A549 (cell line): ENCODE results near the gene INPP4B. TPM values are rescaled to one million over a fixed set of nuclear protein-coding genes. Genes with fewer than 3 reads are reported as not detected.

ENCODE experiments used
- ATAC-seq, 2 experiments: fragments of 200-7000 bp in 1 of 2; fragments of >200 bp in 1 of 2; cut with Nextera tagmentation in 1 of 2; cut with Tn5 transposase in 1 of 2; 3 replicates each; pipeline versions ENCODE4 v1.8.0 to v1.9.1; 2018 to 2020; ENCODE audit warnings: mild to moderate bottlenecking in 1 of 2, moderate library complexity in 1 of 2
- CTCF ChIA-PET: fragments of 300-600 bp; sonication (Branson Sonifier 250); formaldehyde crosslinking; extraction: SDS; loops from one replicate; lab custom pipeline; 2021; ENCODE audit warnings: antibody characterized with exemption, inconsistent platforms; lab: Yijun Ruan, JAX
- POLR2A ChIA-PET: fragments of 350-600 bp; formaldehyde crosslinking; extraction: SDS; loops from one replicate; lab custom pipeline; 2021; ENCODE audit warnings: antibody characterized with exemption, inconsistent platforms; lab: Yijun Ruan, JAX
- DNase-seq, 2 experiments: peaks; one replicate each; pipeline versions ENCODE4 v3.0.0 to v3.0.0-alpha.2; 2011 to 2016; ENCODE audit warnings: low read depth in 1 of 2, low spot score in 1 of 2
- FAIRE-seq: peaks from 2 replicates; lab custom pipeline; 2011; peaks lifted over from hg19 to GRCh38; lab: Jason Lieb, UNC
- H3K27ac ChIP-seq, 2 experiments: fragments of >200 bp; sonication (Bioruptor Twin); formaldehyde crosslinking; 3 replicates each; pipeline ENCODE4 v1.5.1; 2016 to 2017
- H3K4me1 ChIP-seq: fragments of >200 bp; sonication (Bioruptor Twin); formaldehyde crosslinking; 3 replicates; pipeline ENCODE4 v1.6.1; 2016
- H3K4me2 ChIP-seq: fragments of >200 bp; sonication (Bioruptor Twin); formaldehyde crosslinking; 3 replicates; pipeline ENCODE4 v1.6.1; 2016
- H3K4me3 ChIP-seq: fragments of >200 bp; sonication (Bioruptor Twin); formaldehyde crosslinking; 3 replicates; pipeline ENCODE4 v1.5.1; 2016
- H3K9me3 ChIP-seq: fragments of >200 bp; sonication (Bioruptor Twin); formaldehyde crosslinking; 3 replicates; pipeline ENCODE4 v1.6.1; 2016
- CBX2 ChIP-seq: fragments of 200-600 bp; sonication (generic); IDR thresholded peaks from 2 replicates; pipeline ENCODE4 v1.6.1; 2016; ENCODE audit warnings: low read depth, mild to moderate bottlenecking, borderline replicate concordance
- CBX8 ChIP-seq: fragments of 200-600 bp; sonication (generic); IDR thresholded peaks from 2 replicates; pipeline ENCODE4 v1.6.1; 2016
- CHD2 ChIP-seq: fragments of 150-350 bp; IDR thresholded peaks from 2 replicates; pipeline ENCODE4 v1.6.1; 2014; ENCODE audit warnings: low read length; ENCODE audit not compliant: partially characterized antibody
- CTCF ChIP-seq: fragments of >200 bp; sonication (Bioruptor Twin); formaldehyde crosslinking; IDR thresholded peaks from 3 replicates; pipeline ENCODE4 v1.5.1; 2016
- EHF ChIP-seq: fragments of 250-450 bp; sonication (Bioruptor Pico); IDR thresholded peaks from 2 replicates; pipeline ENCODE4 v1.5.0; 2020; ENCODE audit warnings: mild to moderate bottlenecking
- ELK1 ChIP-seq: fragments of 150-350 bp; IDR thresholded peaks from 2 replicates; pipeline ENCODE4 v1.6.1; 2014; ENCODE audit warnings: low read depth, mild to moderate bottlenecking, low read length
- EP300 ChIP-seq, 2 experiments: fragments of >200 bp; sonication (Bioruptor Twin); formaldehyde crosslinking; IDR thresholded peaks; 2 replicates in 1 of 2; 3 replicates in 1 of 2; pipeline ENCODE4 v1.6.1; 2016 to 2017
- FOSB ChIP-seq: fragments of 250-450 bp; sonication (Bioruptor Pico); IDR thresholded peaks from 2 replicates; pipeline ENCODE4 v1.5.0; 2020; ENCODE audit warnings: mild to moderate bottlenecking, moderate library complexity
- FOSL2 ChIP-seq, 2 experiments: fragments of 450-650 bp in 1 of 2; fragments of >200 bp in 1 of 2; sonication (Bioruptor Twin) in 1 of 2; formaldehyde crosslinking; IDR thresholded peaks; 2 replicates each; pipeline versions ENCODE4 v1.5.0 to v1.6.1; 2016 to 2020; ENCODE audit warnings: mild to moderate bottlenecking in 1 of 2, moderate library complexity in 1 of 2
- FOXS1 ChIP-seq: fragments of 250-450 bp; sonication (Bioruptor Pico); IDR thresholded peaks from 2 replicates; pipeline ENCODE4 v1.5.0; 2020; ENCODE audit warnings: mild to moderate bottlenecking, moderate library complexity
- HOXB13 ChIP-seq: fragments of 250-450 bp; sonication (Bioruptor Pico); IDR thresholded peaks from 2 replicates; pipeline ENCODE4 v1.5.0; 2020; ENCODE audit warnings: low read depth, mild to moderate bottlenecking, moderate library complexity
- JUN ChIP-seq, 2 experiments: fragments of >200 bp; sonication (Bioruptor Twin); formaldehyde crosslinking; IDR thresholded peaks; 2 replicates in 1 of 2; 3 replicates in 1 of 2; pipeline ENCODE4 v1.6.1; 2016 to 2017
- KDM1A ChIP-seq: fragments of 200-600 bp; sonication (generic); IDR thresholded peaks from 2 replicates; pipeline ENCODE4 v1.6.1; 2016; ENCODE audit warnings: low read depth, mild to moderate bottlenecking
- MAX ChIP-seq: IDR thresholded peaks from 2 replicates; pipeline ENCODE4 v1.6.1; 2012
- MYC ChIP-seq: IDR thresholded peaks from 2 replicates; pipeline ENCODE4 v1.6.1; 2012; ENCODE audit warnings: mild to moderate bottlenecking, inconsistent platforms, low read length, improper control_type of control experiment, borderline replicate concordance
- NFE2L2 ChIP-seq: fragments of 150-350 bp; conservative IDR thresholded peaks from 2 replicates; pipeline ENCODE4 v1.6.1; 2014; ENCODE audit warnings: low read length
- NR3C1 ChIP-seq: fragments of >200 bp; sonication (Bioruptor Twin); formaldehyde crosslinking; IDR thresholded peaks from 3 replicates; pipeline ENCODE4 v1.6.1; 2017
- PBX3 ChIP-seq: IDR thresholded peaks from 2 replicates; pipeline ENCODE4 v1.6.1; 2012
- PHF8 ChIP-seq: fragments of 200-600 bp; sonication (generic); IDR thresholded peaks from 2 replicates; pipeline ENCODE4 v1.6.1; 2016; ENCODE audit warnings: low read depth, mild to moderate bottlenecking, antibody characterized with exemption, moderate library complexity, borderline replicate concordance
- RAD21 ChIP-seq, 2 experiments: fragments of >200 bp in 1 of 2; sonication (Bioruptor Twin) in 1 of 2; formaldehyde crosslinking in 1 of 2; IDR thresholded peaks in 1 of 2; conservative IDR thresholded peaks in 1 of 2; 2 replicates in 1 of 2; 3 replicates in 1 of 2; pipeline ENCODE4 v1.6.1; 2012 to 2018; ENCODE audit warnings: inconsistent platforms in 1 of 2
- RCOR1 ChIP-seq: fragments of 150-350 bp; IDR thresholded peaks from 2 replicates; pipeline ENCODE4 v1.6.1; 2014; ENCODE audit warnings: antibody characterized with exemption, low read length, low read depth
- RFX5 ChIP-seq: fragments of 450-650 bp; IDR thresholded peaks from 2 replicates; pipeline ENCODE4 v1.7.1; 2014; ENCODE audit warnings: antibody characterized with exemption, mild to moderate bottlenecking, moderate library complexity
- RNF2 ChIP-seq: fragments of 200-600 bp; sonication (generic); IDR thresholded peaks from 2 replicates; pipeline ENCODE4 v1.6.1; 2016; ENCODE audit warnings: low read depth, mild to moderate bottlenecking, antibody characterized with exemption, moderate library complexity, borderline replicate concordance
- SMC3 ChIP-seq: fragments of >200 bp; sonication (Bioruptor Twin); formaldehyde crosslinking; IDR thresholded peaks from 3 replicates; pipeline ENCODE4 v1.6.1; 2018; ENCODE audit warnings: inconsistent platforms
- SREBF2 ChIP-seq: fragments of 450-650 bp; IDR thresholded peaks from 2 replicates; pipeline ENCODE4 v1.6.1; 2014; ENCODE audit warnings: mild to moderate bottlenecking, moderate library complexity
- TFCP2L1 ChIP-seq: fragments of 250-450 bp; sonication (Bioruptor Pico); IDR thresholded peaks from 2 replicates; pipeline ENCODE4 v1.5.0; 2021; ENCODE audit warnings: mild to moderate bottlenecking
- ZNF302 ChIP-seq: fragments of 250-450 bp; sonication (Bioruptor Pico); IDR thresholded peaks from 2 replicates; pipeline ENCODE4 v1.9.0; 2021; ENCODE audit warnings: inconsistent platforms, mild to moderate bottlenecking, moderate library complexity
- WGBS: methylation state at CpG from one replicate; pipeline ENCODE4 v1.1.6; 2017; ENCODE audit errors: missing lambda C conversion rate; 5-methylcytosine and 5-hydroxymethylcytosine counted together
- polyA plus RNA-seq, 4 experiments: library from polyadenylated mRNA; depleted of rRNA in 3 of 4; stranded (reverse); fragments of >200 nt; fragmentation: RNase III in 1 of 4; extraction: RNeasy Plus Mini Kit Qiagen cat#74134 plus additional on column Dnase treatment in 1 of 4; gene quantifications; 2 replicates in 3 of 4; 3 replicates in 1 of 4; pipeline ENCODE4 v1.2.3, GENCODE V29; 2011 to 2017

The INPP4B gene
- polyA plus RNA-seq, 2 of the 4 experiments (the other 2 are of a cell fraction) = 7.2 to 14.9 TPM

GRCh38 chr4:142129473-142129872 lies 716.6 kb downstream of the INPP4B start:
- Histone ChIP-seq H3K9me3 (no peaks in the 10 kb centered on the region), H3K4me2 (no peak overlapping the region), H3K4me1 (peaks cover 21% of the 10 kb centered on the region), H3K4me3 (no peak overlapping the region), H3K27ac (peak overlapping the region; percentile 59 to 60; a peak in 2 of 6 replicates)
- POLR2A ChIA-PET = no interaction called here
- DNase-seq (no peak), ATAC-seq (no peak), FAIRE-seq (no peak)
- CTCF ChIA-PET = no interaction called here
- 84% methylated on average over 3 of the region's 3 CpGs for WGBS
- TF ChIP-seq FOXS1 (CRISPR knock-in tag) (no peak), FOSB (no peak), CBX2 (no peak), MAX (no peak), RCOR1 (no peak), ELK1 (no peak), CBX8 (no peak), JUN (IDR thresholded peaks at IDR 0.05) (no peak), HOXB13 (no peak), CHD2 (no peak), TFCP2L1 (CRISPR knock-in tag) (no peak), EHF (CRISPR knock-in tag) (no peak), CTCF (no peak)
- TF ChIP-seq, all 56 proteins: peak for 0

- no peak overlapping the region for H3K4me3 ChIP-seq
- CTCF ChIA-PET = no interaction called here
- H3K4me1 ChIP-seq = peaks cover 21% of the 10 kb centered on the region
- 88% methylated on average over 3 of the region's 3 CpGs for WGBS
- POLR2A ChIA-PET = no interaction called here
- no peaks in the 10 kb centered on the region for H3K9me3 ChIP-seq
- DNase-seq (no peak), FAIRE-seq (no peak), ATAC-seq (no peak)
- TF ChIP-seq PBX3 = no peak
- TF ChIP-seq JUN (IDR thresholded peaks at IDR 0.05) = no peak
- no peak for TF ChIP-seq PHF8
- no peak for TF ChIP-seq ZNF302 (CRISPR knock-in tag)
- TF ChIP-seq SMC3 = no peak
- TF ChIP-seq FOSL2 (IDR thresholded peaks at IDR 0.05) = no peak
- TF ChIP-seq FOSL2 (CRISPR knock-in tag; IDR thresholded peaks at IDR 0.05) = no peak
- TF ChIP-seq NFE2L2 = no peak
- TF ChIP-seq SREBF2 = no peak
- no peak for TF ChIP-seq EP300 (IDR thresholded peaks at IDR 0.05)
- TF ChIP-seq RFX5 = no peak
- no peak for TF ChIP-seq CBX2
- no peak for TF ChIP-seq RNF2
- TF ChIP-seq ELK1 = no peak
- TF ChIP-seq MYC = no peak
- TF ChIP-seq KDM1A = no peak
- TF ChIP-seq TFCP2L1 (CRISPR knock-in tag) = no peak
- TF ChIP-seq RAD21 (conservative IDR thresholded peaks at IDR 0.05 in 1 of 2, IDR thresholded peaks at IDR 0.05 in 1 of 2) = no peak
- no peak for TF ChIP-seq NR3C1
- H3K27ac ChIP-seq = peak overlapping the region; percentile 16 to 60; a peak in 4 of 6 replicates
- no peak overlapping the region for H3K4me2 ChIP-seq
These were observed 717.6 kb downstream of the INPP4B start for GRCh38 chr4:142128529-142128928.
